Measurements from ENCODE around the gene JADE3. TPM values are rescaled to one million over a fixed set of nuclear protein-coding genes. Genes with fewer than 3 reads are reported as not detected.

JADE3 gene
- polyA plus RNA-seq, 4 donors, result 1.1 to 11.5 (median 2.4) TPM

DNA sequence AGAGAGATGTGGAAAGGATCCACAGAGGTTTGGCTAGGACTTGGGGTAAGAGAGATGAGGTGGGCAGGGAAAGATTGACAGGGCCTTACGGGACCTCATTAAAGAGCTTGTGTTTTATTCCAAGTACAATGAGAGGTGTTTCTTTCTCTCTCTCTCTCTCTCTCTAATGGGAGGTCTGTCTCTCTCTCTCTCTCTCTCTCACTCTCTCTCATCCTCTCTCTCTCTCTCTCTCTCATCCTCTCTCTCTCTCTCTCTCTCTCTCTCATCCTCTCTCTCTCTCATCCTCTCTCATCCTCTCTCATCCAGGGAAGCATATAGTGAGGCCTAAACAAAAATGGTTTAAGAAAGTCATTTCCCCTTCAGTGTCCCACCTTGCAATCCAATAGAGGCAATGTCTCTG lies 5.4 kb downstream of the JADE3 start:
- Histone ChIP-seq H3K9me3 (ENCODE audit: control insufficient read depth in 2 of 2, insufficient read depth in 1 of 2, low read depth in 1 of 2, low read length in 1 of 2) (no peaks in the 10 kb centered on the region), H3K4me3 (ENCODE audit: low read depth in 1 of 3, low read length in 3 of 3) (no peak overlapping the region), H3K4me1 (ENCODE audit: control insufficient read depth in 3 of 3, insufficient read depth in 2 of 3, low read depth in 1 of 3, low read length in 2 of 3) (peaks cover 0 to 4% (median 0%) of the 10 kb centered on the region in 3 donors), H3K27me3 (ENCODE audit: control insufficient read depth in 3 of 3, insufficient read depth in 3 of 3, low read length in 3 of 3) (peaks cover 0 to 3% (median 0%) of the 10 kb centered on the region in 3 donors), H3K36me3 (ENCODE audit: control insufficient read depth in 3 of 3, insufficient read depth in 2 of 3, low read depth in 1 of 3, low read length in 3 of 3) (no peaks in the 10 kb centered on the region), H3K27ac (ENCODE audit: low read depth in 1 of 3, low read length in 2 of 3) (no peak overlapping the region)
- 92 to 100% (median 95%) methylated on average over 1 of the region's 1 CpG for WGBS, 3 donors
- FAIRE-seq (no peak), DNase-seq (no peak)

GRCh38 chrX:46918434-46918833 lies 6.2 kb downstream of the JADE3 start:
- Histone ChIP-seq H3K27ac (ENCODE audit: low read depth in 1 of 3, low read length in 2 of 3) (no peak overlapping the region), H3K4me1 (ENCODE audit: control insufficient read depth in 3 of 3, insufficient read depth in 2 of 3, low read depth in 1 of 3, low read length in 2 of 3) (peaks cover 0 to 4% (median 0%) of the 10 kb centered on the region in 3 donors), H3K4me3 (ENCODE audit: low read depth in 1 of 3, low read length in 3 of 3) (no peak overlapping the region), H3K27me3 (ENCODE audit: control insufficient read depth in 3 of 3, insufficient read depth in 3 of 3, low read length in 3 of 3) (peaks cover 0 to 3% (median 0%) of the 10 kb centered on the region in 3 donors), H3K36me3 (ENCODE audit: control insufficient read depth in 3 of 3, insufficient read depth in 2 of 3, low read depth in 1 of 3, low read length in 3 of 3) (no peaks in the 10 kb centered on the region), H3K9me3 (ENCODE audit: control insufficient read depth in 2 of 2, insufficient read depth in 1 of 2, low read depth in 1 of 2, low read length in 1 of 2) (no peaks in the 10 kb centered on the region)
- WGBS, 3 donors, result 87 to 97% (median 92%) methylated on average over 1 of the region's 1 CpG
- FAIRE-seq (no peak), DNase-seq (no peak)

DNA sequence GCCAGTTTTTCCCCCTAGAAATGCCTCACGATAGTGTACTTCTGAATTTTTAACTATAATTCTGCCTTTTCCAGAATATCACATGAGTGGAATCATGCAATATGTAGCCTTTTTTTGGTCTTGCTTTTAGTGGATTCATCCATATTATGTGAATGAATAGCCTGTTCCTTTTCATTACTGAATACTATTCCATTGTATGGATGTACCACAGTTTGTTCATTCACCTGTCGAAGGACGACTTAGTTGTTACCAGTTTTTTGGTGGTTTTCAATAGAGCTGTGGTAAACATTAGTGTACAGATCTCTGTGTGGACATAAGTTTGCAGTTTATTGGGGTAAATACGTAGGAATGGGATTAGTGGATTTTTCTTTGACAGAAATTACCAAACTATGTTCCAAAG lies 8.0 kb downstream of the JADE3 start:
- FAIRE-seq (no peak), DNase-seq (no peak)
- H3K27me3 ChIP-seq (ENCODE audit: control insufficient read depth in 3 of 3, insufficient read depth in 3 of 3, low read length in 3 of 3), result no peaks in the 10 kb centered on the region
- WGBS, 3 donors, result 60 to 74% (median 68%) methylated on average over 4 of the region's 4 CpGs
- no peaks in the 10 kb centered on the region for H3K36me3 ChIP-seq (ENCODE audit: control insufficient read depth in 3 of 3, insufficient read depth in 2 of 3, low read depth in 1 of 3, low read length in 3 of 3)
- H3K4me1 ChIP-seq (ENCODE audit: control insufficient read depth in 3 of 3, insufficient read depth in 2 of 3, low read depth in 1 of 3, low read length in 2 of 3), result no peaks in the 10 kb centered on the region
- H3K9me3 ChIP-seq (ENCODE audit: control insufficient read depth in 2 of 2, insufficient read depth in 1 of 2, low read depth in 1 of 2, low read length in 1 of 2), result no peaks in the 10 kb centered on the region
- no peak overlapping the region for H3K27ac ChIP-seq (ENCODE audit: low read depth in 1 of 3, low read length in 2 of 3)
- no peak overlapping the region for H3K4me3 ChIP-seq (ENCODE audit: low read depth in 1 of 3, low read length in 3 of 3)

GRCh38 chrX:46922611-46923010 lies 10.4 kb downstream of the JADE3 start:
- WGBS, 3 donors, result 89 to 100% (median 96%) methylated on average over 1 of the region's 1 CpG
- Histone ChIP-seq H3K36me3 (ENCODE audit: control insufficient read depth in 3 of 3, insufficient read depth in 2 of 3, low read depth in 1 of 3, low read length in 3 of 3) (no peaks in the 10 kb centered on the region), H3K4me1 (ENCODE audit: control insufficient read depth in 3 of 3, insufficient read depth in 2 of 3, low read depth in 1 of 3, low read length in 2 of 3) (no peaks in the 10 kb centered on the region), H3K27me3 (ENCODE audit: control insufficient read depth in 3 of 3, insufficient read depth in 3 of 3, low read length in 3 of 3) (no peaks in the 10 kb centered on the region), H3K9me3 (ENCODE audit: control insufficient read depth in 2 of 2, insufficient read depth in 1 of 2, low read depth in 1 of 2, low read length in 1 of 2) (no peaks in the 10 kb centered on the region), H3K27ac (ENCODE audit: low read depth in 1 of 3, low read length in 2 of 3) (no peak overlapping the region), H3K4me3 (ENCODE audit: low read depth in 1 of 3, low read length in 3 of 3) (no peak overlapping the region)
- DNase-seq (no peak), FAIRE-seq (no peak)

DNA sequence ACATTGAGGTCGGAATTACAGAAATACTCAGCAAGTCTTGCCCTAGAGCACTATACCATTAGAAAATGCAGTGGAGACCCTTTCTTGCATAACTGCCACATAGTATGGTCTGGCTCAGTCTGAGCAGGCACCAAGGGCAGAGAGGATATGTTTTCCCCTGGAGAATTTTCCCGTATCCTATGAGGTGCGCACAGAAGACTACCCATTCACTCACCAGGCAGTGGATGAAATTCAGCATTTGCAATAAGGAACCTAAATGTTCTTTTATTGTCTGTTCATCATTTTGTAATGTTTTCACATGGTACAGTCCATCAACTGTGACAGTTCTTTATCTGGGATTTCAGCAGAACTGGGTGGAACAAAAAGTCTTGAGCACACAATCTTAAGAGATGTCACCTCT lies 15.5 kb downstream of the JADE3 start:
- FAIRE-seq (no peak), DNase-seq (no peak)
- Histone ChIP-seq H3K9me3 (ENCODE audit: control insufficient read depth in 2 of 2, insufficient read depth in 1 of 2, low read depth in 1 of 2, low read length in 1 of 2) (no peaks in the 10 kb centered on the region), H3K27ac (ENCODE audit: low read depth in 1 of 3, low read length in 2 of 3) (no peak overlapping the region), H3K27me3 (ENCODE audit: control insufficient read depth in 3 of 3, insufficient read depth in 3 of 3, low read length in 3 of 3) (no peaks in the 10 kb centered on the region), H3K4me1 (ENCODE audit: control insufficient read depth in 3 of 3, insufficient read depth in 2 of 3, low read depth in 1 of 3, low read length in 2 of 3) (no peaks in the 10 kb centered on the region), H3K36me3 (ENCODE audit: control insufficient read depth in 3 of 3, insufficient read depth in 2 of 3, low read depth in 1 of 3, low read length in 3 of 3) (no peaks in the 10 kb centered on the region), H3K4me3 (ENCODE audit: low read depth in 1 of 3, low read length in 3 of 3) (no peak overlapping the region)
- 82 to 98% (median 97%) methylated on average over 3 of the region's 3 CpGs for WGBS, 3 donors

DNA sequence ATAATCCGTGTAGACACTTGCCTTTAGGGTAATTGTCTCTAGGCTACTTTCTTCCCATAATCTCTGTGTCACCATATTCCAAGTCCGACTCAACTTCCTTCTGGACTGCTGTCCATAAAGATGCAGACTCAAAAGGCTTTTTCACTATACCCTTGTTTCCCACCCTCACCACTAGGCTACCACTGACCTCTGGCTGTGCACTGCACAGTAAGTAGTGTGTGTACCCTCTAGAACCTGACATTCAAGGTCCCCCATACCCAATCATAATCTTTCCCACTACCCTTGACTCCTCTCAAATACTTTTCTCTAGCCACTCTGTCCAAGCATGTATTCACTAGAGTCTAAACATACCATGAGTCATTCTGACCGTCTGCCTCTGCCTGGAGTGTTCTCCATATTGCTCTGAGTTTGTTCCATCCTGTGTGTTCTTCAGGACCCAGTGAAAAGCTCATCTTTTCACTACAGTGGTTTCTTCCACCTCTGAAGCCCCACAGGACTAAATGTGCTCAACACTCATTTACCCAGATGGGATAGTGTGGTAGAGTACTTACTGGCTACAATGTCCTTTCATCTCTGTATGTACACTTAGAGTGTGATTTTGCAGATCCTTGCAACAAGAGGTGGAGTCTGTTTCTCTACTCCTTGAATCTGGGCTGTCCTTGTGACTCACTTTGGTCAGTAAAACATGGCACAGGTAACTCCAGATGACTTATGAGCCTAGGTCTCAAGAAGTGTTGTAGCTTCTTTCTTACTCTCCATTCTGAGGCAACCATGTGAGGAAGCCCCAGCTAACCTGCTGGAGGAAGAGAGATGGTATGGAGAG lies 17.4 kb downstream of the JADE3 start:
- 65 to 82% (median 73%) methylated on average over 3 of the region's 3 CpGs for WGBS, 3 donors
- no peak for DNase-seq
- no peaks in the 10 kb centered on the region for H3K27me3 ChIP-seq (ENCODE audit: control insufficient read depth in 3 of 3, insufficient read depth in 3 of 3, low read length in 3 of 3)
- no peaks in the 10 kb centered on the region for H3K9me3 ChIP-seq (ENCODE audit: control insufficient read depth in 2 of 2, insufficient read depth in 1 of 2, low read depth in 1 of 2, low read length in 1 of 2)
- no peak overlapping the region for H3K4me3 ChIP-seq (ENCODE audit: low read depth in 1 of 3, low read length in 3 of 3)
- no peaks in the 10 kb centered on the region for H3K4me1 ChIP-seq (ENCODE audit: control insufficient read depth in 3 of 3, insufficient read depth in 2 of 3, low read depth in 1 of 3, low read length in 2 of 3)
- no peak overlapping the region for H3K27ac ChIP-seq (ENCODE audit: low read depth in 1 of 3, low read length in 2 of 3)
- no peaks in the 10 kb centered on the region for H3K36me3 ChIP-seq (ENCODE audit: control insufficient read depth in 3 of 3, insufficient read depth in 2 of 3, low read depth in 1 of 3, low read length in 3 of 3)
- FAIRE-seq, result no peak

GRCh38 chrX:46935295-46935694 lies 23.1 kb downstream of the JADE3 start:
- no peak overlapping the region for H3K4me3 ChIP-seq (ENCODE audit: low read depth in 1 of 3, low read length in 3 of 3)
- no peak for FAIRE-seq
- H3K9me3 ChIP-seq (ENCODE audit: control insufficient read depth in 2 of 2, insufficient read depth in 1 of 2, low read depth in 1 of 2, low read length in 1 of 2), result peaks cover 0 to 5% of the 10 kb centered on the region in 2 donors
- no peaks in the 10 kb centered on the region for H3K36me3 ChIP-seq (ENCODE audit: control insufficient read depth in 3 of 3, insufficient read depth in 2 of 3, low read depth in 1 of 3, low read length in 3 of 3)
- H3K4me1 ChIP-seq (ENCODE audit: control insufficient read depth in 3 of 3, insufficient read depth in 2 of 3, low read depth in 1 of 3, low read length in 2 of 3), result no peaks in the 10 kb centered on the region
- no peaks in the 10 kb centered on the region for H3K27me3 ChIP-seq (ENCODE audit: control insufficient read depth in 3 of 3, insufficient read depth in 3 of 3, low read length in 3 of 3)
- no peak for DNase-seq
- 82 to 97% (median 94%) methylated on average over 4 of the region's 4 CpGs for WGBS, 3 donors
- H3K27ac ChIP-seq (ENCODE audit: low read depth in 1 of 3, low read length in 2 of 3), result no peak overlapping the region

DNA sequence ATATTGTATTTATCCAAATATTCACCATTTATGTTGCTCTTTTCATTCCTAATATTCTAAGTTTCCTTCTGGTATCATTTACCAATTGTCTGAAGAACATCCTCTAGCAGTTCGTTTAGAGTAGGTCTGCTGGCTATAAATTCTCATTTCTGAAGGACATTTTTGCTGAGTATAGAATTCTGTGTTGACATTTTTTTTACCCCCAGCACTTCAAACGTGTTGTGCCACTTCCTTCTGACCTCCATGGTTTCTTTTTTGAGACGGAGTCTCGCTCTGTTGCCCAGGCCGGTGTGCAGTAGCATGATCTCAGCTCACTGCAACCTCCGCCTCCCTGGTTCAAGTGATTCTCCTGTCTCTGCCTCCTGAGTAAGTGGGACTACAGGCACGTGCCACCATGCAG lies 26.4 kb downstream of the JADE3 start:
- Histone ChIP-seq H3K27me3 (ENCODE audit: control insufficient read depth in 3 of 3, insufficient read depth in 3 of 3, low read length in 3 of 3) (no peaks in the 10 kb centered on the region), H3K4me3 (ENCODE audit: low read depth in 1 of 3, low read length in 3 of 3) (no peak overlapping the region), H3K36me3 (ENCODE audit: control insufficient read depth in 3 of 3, insufficient read depth in 2 of 3, low read depth in 1 of 3, low read length in 3 of 3) (no peaks in the 10 kb centered on the region), H3K27ac (ENCODE audit: low read depth in 1 of 3, low read length in 2 of 3) (no peak overlapping the region), H3K9me3 (ENCODE audit: control insufficient read depth in 2 of 2, insufficient read depth in 1 of 2, low read depth in 1 of 2, low read length in 1 of 2) (peaks cover 0 to 5% of the 10 kb centered on the region in 2 donors), H3K4me1 (ENCODE audit: control insufficient read depth in 3 of 3, insufficient read depth in 2 of 3, low read depth in 1 of 3, low read length in 2 of 3) (no peaks in the 10 kb centered on the region)
- DNase-seq (no peak), FAIRE-seq (no peak)
- WGBS, 3 donors, result 79 to 89% (median 86%) methylated on average over 7 of the region's 7 CpGs

DNA sequence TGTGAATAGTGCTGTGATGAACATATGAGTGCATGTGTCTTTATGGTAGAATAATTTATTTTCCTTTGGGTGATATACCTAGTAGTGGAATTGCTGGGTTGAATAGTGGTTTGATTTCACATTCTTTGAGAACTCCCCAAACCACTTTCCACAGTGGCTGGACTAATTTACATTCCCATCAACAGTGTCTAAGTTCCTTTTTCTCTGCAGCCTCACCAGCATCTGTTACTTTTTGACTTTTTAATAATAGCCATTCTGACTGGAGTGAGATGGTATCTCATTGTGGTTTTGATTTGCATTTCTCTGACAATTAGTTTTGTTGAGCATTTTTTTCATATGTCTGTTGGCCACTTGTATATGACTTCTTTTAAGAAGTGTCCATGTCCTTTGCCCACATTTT lies 29.1 kb downstream of the JADE3 start:
- H3K27ac ChIP-seq (ENCODE audit: low read depth in 1 of 3, low read length in 2 of 3), result no peak overlapping the region
- no peak overlapping the region for H3K4me3 ChIP-seq (ENCODE audit: low read depth in 1 of 3, low read length in 3 of 3)
- no peaks in the 10 kb centered on the region for H3K27me3 ChIP-seq (ENCODE audit: control insufficient read depth in 3 of 3, insufficient read depth in 3 of 3, low read length in 3 of 3)
- FAIRE-seq (no peak), DNase-seq (no peak)
- H3K36me3 ChIP-seq (ENCODE audit: control insufficient read depth in 3 of 3, insufficient read depth in 2 of 3, low read depth in 1 of 3, low read length in 3 of 3), result no peaks in the 10 kb centered on the region
- H3K9me3 ChIP-seq (ENCODE audit: control insufficient read depth in 2 of 2, insufficient read depth in 1 of 2, low read depth in 1 of 2, low read length in 1 of 2), result peaks cover 0 to 5% of the 10 kb centered on the region in 2 donors
- H3K4me1 ChIP-seq (ENCODE audit: control insufficient read depth in 3 of 3, insufficient read depth in 2 of 3, low read depth in 1 of 3, low read length in 2 of 3), result no peaks in the 10 kb centered on the region

Measured in small intestine (tissue), 7 donors.